ENCODE measurements around the gene PRMT2. TPM values are rescaled to one million over a fixed set of nuclear protein-coding genes. Genes with fewer than 3 reads are reported as not detected.

PRMT2 gene
- total and polyA plus RNA-seq, 2 experiments from 2014 or later: 51.9 to 56.9 TPM

- Mint-ChIP-seq H3K27me3 (ENCODE audit: insufficient read depth, low read depth, poor library complexity) (peaks cover 5% of the 10 kb centered on the region), H3K27ac (no peak overlapping the region), H3K36me3 (ENCODE audit: low read depth) (no peaks in the 10 kb centered on the region), H3K4me3 (no peak overlapping the region), H3K4me1 (peaks cover 9% of the 10 kb centered on the region; the same call in 2 of the 3 replicates), H3K9me3 (no peaks in the 10 kb centered on the region)
- H3K4me1 ChIP-seq (ENCODE audit: insufficient read depth): peaks cover 2% of the 10 kb centered on the region
- H3K4me3 ChIP-seq: no peak overlapping the region
- H3K9me2 ChIP-seq (ENCODE audit: insufficient read depth): 0 out of 2 replicates have a peak, but pooled peaks cover 3% of the 10 kb centered on the region
- H3K79me2 ChIP-seq (replicated peaks; ENCODE audit: insufficient read depth): no peaks in the 10 kb centered on the region
- TF ChIP-seq ZNF331 (CRISPR knock-in tag; IDR thresholded peaks at IDR 0.05; ENCODE audit: low read depth): no peak
- no peak for TF ChIP-seq CTCF (conservative IDR thresholded peaks at IDR 0.05; ENCODE audit: low read depth in 2 of 2)
- no peak for TF ChIP-seq ZNF462 (CRISPR knock-in tag; IDR thresholded peaks at IDR 0.05)
- TF ChIP-seq ETS1 (IDR thresholded peaks at IDR 0.05): no peak
- no peak for TF ChIP-seq EZH2phosphoT487 (IDR thresholded peaks at IDR 0.05; ENCODE audit: unreplicated experiment)
- TF ChIP-seq JUNB (IDR thresholded peaks at IDR 0.05; ENCODE audit: unreplicated experiment): no peak
- H3K4me2 ChIP-seq: no peak overlapping the region
- ATAC-seq (no peak), DNase-seq (ENCODE audit: low spot score) (no peak)
- no peaks in the 10 kb centered on the region for H3K27me3 ChIP-seq (ENCODE audit: insufficient read depth)
- H4K20me1 ChIP-seq (replicated peaks; ENCODE audit: insufficient read depth): no peaks in the 10 kb centered on the region
- no peaks in the 10 kb centered on the region for H3F3A ChIP-seq (replicated peaks; ENCODE audit: low read depth)
- H2AFZ ChIP-seq: no peak overlapping the region
- no peaks in the 10 kb centered on the region for H3K36me3 ChIP-seq (ENCODE audit: insufficient read depth)
- no peak overlapping the region for H3K27ac ChIP-seq (ENCODE audit: low read depth)
Measured at GRCh38 chr21:46617267-46618051, 18.0 kb upstream of the PRMT2 start.

All from GM23338 (cell line).